GM21515 (cell line): ENCODE data around the gene FAM110D.

Source experiments
- ATAC-seq: cut with Tn5 transposase; IDR thresholded peaks from one replicate; pipeline ENCODE4 v1.9.1; 2021; ENCODE audit not compliant: unreplicated experiment

Gene FAM110D

GRCh38 chr1:26161415-26162219 is 2.7 kb downstream of the FAM110D start:
- ATAC-seq, result no peak

GRCh38 chr1:26162220-26162709 is 3.4 kb downstream of the FAM110D start:
- no peak for ATAC-seq

- no peak for ATAC-seq
Measured at GRCh38 chr1:26163684-26164035, 4.8 kb downstream of the FAM110D start.

GRCh38 chr1:26164036-26164860 is 5.4 kb downstream of the FAM110D start:
- ATAC-seq, result no peak

- no peak for ATAC-seq
Measured at GRCh38 chr1:26164861-26165842, 6.3 kb downstream of the FAM110D start.

GRCh38 chr1:26166719-26167281 is 7.9 kb downstream of the FAM110D start:
- ATAC-seq, result no peak

GRCh38 chr1:26168410-26169197 is 9.7 kb downstream of the FAM110D start, which contains the start of gene C1orf232:
Gene C1orf232, minus strand, starts transcription at chr1:26168963. Its CDS starts 464 bp downstream, at chr1:26168499.
- no peak for ATAC-seq

- ATAC-seq, result no peak
Measured at GRCh38 chr1:26169198-26169554, 10.3 kb downstream of the FAM110D start.

GRCh38 chr1:26169669-26170471 is 11.0 kb downstream of the FAM110D start, which contains the start of gene ZNF593:
Gene ZNF593, plus strand, starts transcription at chr1:26169908. Its CDS starts 76 bp downstream, at chr1:26169984.
- ATAC-seq, result peak; percentile 93

GRCh38 chr1:26170472-26170821 is 11.6 kb downstream of the FAM110D start:
- ATAC-seq, result no peak

- no peak for ATAC-seq
Measured at GRCh38 chr1:26171084-26172072, 12.5 kb downstream of the FAM110D start, which contains the start of gene ZNF593OS. Gene ZNF593OS, minus strand, starts transcription at chr1:26171832. Its CDS starts 171 bp downstream, at chr1:26171661.

- ATAC-seq, result no peak
Measured at GRCh38 chr1:26175346-26175745, 16.5 kb downstream of the FAM110D start.

- ATAC-seq, result no peak
Measured at GRCh38 chr1:26177182-26177684, 18.4 kb downstream of the FAM110D start, which contains the start of gene CNKSR1. Gene CNKSR1, plus strand, starts transcription at chr1:26177491. Its CDS starts 57 bp downstream, at chr1:26177548.

- no peak for ATAC-seq
Measured at GRCh38 chr1:26180010-26180506, 21.2 kb downstream of the FAM110D start.

- ATAC-seq, result no peak
Measured at GRCh38 chr1:26181586-26182382, 22.9 kb downstream of the FAM110D start.

- no peak for ATAC-seq
Measured at GRCh38 chr1:26182383-26182696, 23.5 kb downstream of the FAM110D start.
